ENCODE measurements around the gene BLM.

GRCh38 chr15:90685591-90686434, 31.3 kb upstream of the BLM start:
- TF ChIP-seq POLR2A (IDR thresholded peaks at IDR 0.05) (no peak), CTCF (IDR thresholded peaks at IDR 0.05) (no peak), EP300 (IDR thresholded peaks at IDR 0.05) (no peak)

Data from ovary (tissue), 3 donors.